Panc1 (cell line): Measurements from ENCODE around the gene WIPF1. TPM values are rescaled to one million over a fixed set of nuclear protein-coding genes. Genes with fewer than 3 reads are reported as not detected.

Experiments used
- ATAC-seq: fragments of 200-7000 bp; cut with Tn5 transposase; 2 replicates; pipeline ENCODE4 v1.9.1; 2020; ENCODE audit warnings: mild to moderate bottlenecking, moderate library complexity
- BruUV-seq: library from RNA; stranded (reverse); fragments of 400-500 nt; replicated peaks from 2 replicates; lab custom pipeline; 2021; lab: Mats Ljungman, UMichigan
- CTCF ChIA-PET: fragments of 300-600 bp; sonication (Branson Sonifier 250); formaldehyde crosslinking; loops from one replicate; lab custom pipeline; 2022; ENCODE audit warnings: antibody characterized with exemption; lab: Charles Lee
- POLR2A ChIA-PET: fragments of 300-600 bp; sonication (Branson Sonifier 250); formaldehyde crosslinking; loops from one replicate; lab custom pipeline; 2022; ENCODE audit warnings: antibody characterized with exemption; lab: Charles Lee
- DNase-seq: peaks from one replicate; pipeline ENCODE4 v3.0.0-alpha.2; 2010; ENCODE audit warnings: low read depth, low spot score
- H3K27ac ChIP-seq: 2 replicates; pipeline ENCODE4 v1.5.1; 2011; ENCODE audit warnings: mild to moderate bottlenecking, low read length, inconsistent platforms
- H3K27me3 ChIP-seq: fragments of 200-500 bp; sonication (Bioruptor generic); 2 replicates; pipeline ENCODE4 v1.6.0; 2014; ENCODE audit warnings: low read length, inconsistent platforms; ENCODE audit not compliant: control insufficient read depth, insufficient read depth
- H3K36me3 ChIP-seq: fragments of 200-500 bp; sonication (Bioruptor generic); 2 replicates; pipeline ENCODE4 v1.5.1; 2014; ENCODE audit warnings: inconsistent platforms, mild to moderate bottlenecking, low read length, moderate library complexity; ENCODE audit not compliant: control insufficient read depth, insufficient read depth
- H3K4me1 ChIP-seq: 2 replicates; pipeline ENCODE4 v1.5.1; 2011; ENCODE audit warnings: inconsistent platforms, mild to moderate bottlenecking, low read length, moderate library complexity; ENCODE audit not compliant: control insufficient read depth, insufficient read depth
- H3K4me3 ChIP-seq, 2 experiments: 2 replicates each; pipeline ENCODE4 v1.5.1; 2011 to 2012; ENCODE audit warnings: low read depth in 2 of 2, low read length in 2 of 2, mild to moderate bottlenecking in 2 of 2, inconsistent platforms in 1 of 2, moderate library complexity in 1 of 2
- H3K9me3 ChIP-seq: fragments of 200-500 bp; sonication (Bioruptor generic); 2 replicates; pipeline ENCODE4 v1.5.1; 2014; ENCODE audit warnings: low read depth, mild to moderate bottlenecking, inconsistent platforms, low read length, moderate library complexity; ENCODE audit not compliant: control insufficient read depth, insufficient read depth
- POLR2AphosphoS5 ChIP-seq: IDR thresholded peaks from 2 replicates; pipeline ENCODE4 v1.6.1; 2012; ENCODE audit warnings: mild to moderate bottlenecking, low read depth, low read length, moderate library complexity
- REST ChIP-seq, 2 experiments: IDR thresholded peaks; 2 replicates each; pipeline ENCODE4 v1.6.1; 2011 to 2012; ENCODE audit warnings: low read depth in 2 of 2, control low read depth in 1 of 2, low read length in 1 of 2, mild to moderate bottlenecking in 1 of 2, moderate library complexity in 1 of 2; ENCODE audit not compliant: insufficient read depth in 1 of 2
- SIN3A ChIP-seq: IDR thresholded peaks from 2 replicates; pipeline ENCODE4 v1.6.1; 2012; ENCODE audit warnings: low read depth, mild to moderate bottlenecking, low read length, moderate library complexity, borderline replicate concordance; ENCODE audit not compliant: insufficient read depth
- TCF7L2 ChIP-seq: IDR thresholded peaks from 2 replicates; pipeline ENCODE4 v1.6.1; 2011; ENCODE audit warnings: mild to moderate bottlenecking, low read depth, low read length, inconsistent platforms
- in situ Hi-C: cut with HindIII; loops from 2 replicates; pipeline ENCODE4 v1.10.0; 2016; ENCODE audit warnings: low sequenced_read_pairs, low pct_unique_long_range_greater_than_20kb
- intact Hi-C: fragments of 100-400 bp; cut with micrococcal nuclease; formaldehyde crosslinking; loops from one replicate; pipeline ENCODE4 v1.10.0; 2022; ENCODE audit not compliant: unreplicated experiment
- total RNA-seq: library from RNA; stranded (reverse); gene quantifications from one replicate; pipeline ENCODE4 v1.2.1, GENCODE V29; 2021; ENCODE audit not compliant: unreplicated experiment
- TF ChIP-seq, protein P1 (sequence below): fragments of 450-650 bp; IDR thresholded peaks from 2 replicates; pipeline ENCODE4 v1.5.1; 2017; ENCODE audit warnings: mild to moderate bottlenecking

WIPF1 gene
- total RNA-seq, 1 experiment from 2014 or later = 8.3 TPM

GRCh38 chr2:174593041-174593440 is 4.6 kb downstream of the WIPF1 start:
- DNase-seq (no peak), ATAC-seq (no peak)
- H3K4me3 ChIP-seq = no peak overlapping the region
- no peaks in the 10 kb centered on the region for H3K27me3 ChIP-seq
- POLR2A ChIA-PET = no interaction called here
- TF ChIP-seq POLR2AphosphoS5 (no peak), REST (IDR thresholded peaks at IDR 0.05; ENCODE audit: insufficient read depth in 1 of 2, low read depth in 2 of 2, low read length in 1 of 2) (no peak), TCF7L2 (no peak), SIN3A (no peak)
- TF ChIP-seq, protein P1, sequence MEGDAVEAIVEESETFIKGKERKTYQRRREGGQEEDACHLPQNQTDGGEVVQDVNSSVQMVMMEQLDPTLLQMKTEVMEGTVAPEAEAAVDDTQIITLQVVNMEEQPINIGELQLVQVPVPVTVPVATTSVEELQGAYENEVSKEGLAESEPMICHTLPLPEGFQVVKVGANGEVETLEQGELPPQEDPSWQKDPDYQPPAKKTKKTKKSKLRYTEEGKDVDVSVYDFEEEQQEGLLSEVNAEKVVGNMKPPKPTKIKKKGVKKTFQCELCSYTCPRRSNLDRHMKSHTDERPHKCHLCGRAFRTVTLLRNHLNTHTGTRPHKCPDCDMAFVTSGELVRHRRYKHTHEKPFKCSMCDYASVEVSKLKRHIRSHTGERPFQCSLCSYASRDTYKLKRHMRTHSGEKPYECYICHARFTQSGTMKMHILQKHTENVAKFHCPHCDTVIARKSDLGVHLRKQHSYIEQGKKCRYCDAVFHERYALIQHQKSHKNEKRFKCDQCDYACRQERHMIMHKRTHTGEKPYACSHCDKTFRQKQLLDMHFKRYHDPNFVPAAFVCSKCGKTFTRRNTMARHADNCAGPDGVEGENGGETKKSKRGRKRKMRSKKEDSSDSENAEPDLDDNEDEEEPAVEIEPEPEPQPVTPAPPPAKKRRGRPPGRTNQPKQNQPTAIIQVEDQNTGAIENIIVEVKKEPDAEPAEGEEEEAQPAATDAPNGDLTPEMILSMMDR = no peak
- no peaks in the 10 kb centered on the region for H3K36me3 ChIP-seq
- no peak overlapping the region for H3K27ac ChIP-seq
- CTCF ChIA-PET = interaction anchor here (0.9 kb wide), 1 partner anchor 10 kb away, joined by 3 read pairs; no protein-coding TSS in a partner anchor
- H3K9me3 ChIP-seq = no peaks in the 10 kb centered on the region
- in situ Hi-C loops = no loop called here
- no peaks in the 10 kb centered on the region for H3K4me1 ChIP-seq
- BruUV-seq = no TSS peak
- intact Hi-C loops = no loop called here

- Histone ChIP-seq H3K9me3 (no peaks in the 10 kb centered on the region), H3K36me3 (no peaks in the 10 kb centered on the region), H3K27me3 (no peaks in the 10 kb centered on the region), H3K4me1 (no peaks in the 10 kb centered on the region), H3K4me3 (no peak overlapping the region), H3K27ac (no peak overlapping the region)
- DNase-seq (no peak), ATAC-seq (no peak)
- BruUV-seq = no TSS peak
- ChIA-PET CTCF (no interaction called here), POLR2A (no interaction called here)
- intact Hi-C loops (no loop called here), in situ Hi-C loops (no loop called here)
- TF ChIP-seq SIN3A (no peak), REST (IDR thresholded peaks at IDR 0.05; ENCODE audit: insufficient read depth in 1 of 2, low read depth in 2 of 2, low read length in 1 of 2) (no peak), POLR2AphosphoS5 (no peak), TCF7L2 (no peak)
- TF ChIP-seq, protein P1 = no peak
These were observed 5.9 kb downstream of the WIPF1 start for GRCh38 chr2:174591740-174592139.
